CD14-positive monocyte (primary cell): ENCODE measurements around the gene MED9. TPM values are rescaled to one million over a fixed set of nuclear protein-coding genes. Genes with fewer than 3 reads are reported as not detected.

Experiments
- DNase-seq, 3 donors: peaks; one replicate each; pipeline ENCODE4 v3.0.0-alpha.2; 2011 to 2022
- H2AFZ ChIP-seq: 2 replicates; pipeline ENCODE4 v1.6.0; 2012; ENCODE audit warnings: mild to moderate bottlenecking, low read depth, low read length, inconsistent platforms; ENCODE audit not compliant: insufficient read depth, poor library complexity, severe bottlenecking
- H3K27ac ChIP-seq, 2 donors: 1 replicate in 1 of 2; 2 replicates in 1 of 2; pipeline ENCODE4 v1.5.1; 2012 to 2013; ENCODE audit warnings: low read length in 2 of 2, control low read depth in 1 of 2, inconsistent platforms in 1 of 2, low read depth in 1 of 2, mild to moderate bottlenecking in 1 of 2
- H3K27me3 ChIP-seq, 2 donors: one replicate each; pipeline versions ENCODE4 v1.6.0 to v1.6.1; 2011 to 2013; ENCODE audit warnings: low read length in 2 of 2; ENCODE audit not compliant: control insufficient read depth in 2 of 2, insufficient read depth in 2 of 2
- H3K36me3 ChIP-seq, 2 donors: replicated peaks in 1 of 2; 1 replicate in 1 of 2; 2 replicates in 1 of 2; pipeline versions ENCODE4 v1.5.1 to v1.6.1; 2012 to 2013; ENCODE audit warnings: low read length in 2 of 2, control low read depth in 1 of 2, inconsistent platforms in 1 of 2, mild to moderate bottlenecking in 1 of 2; ENCODE audit not compliant: insufficient read depth in 2 of 2, control insufficient read depth in 1 of 2
- H3K4me1 ChIP-seq, 2 donors: 1 replicate in 1 of 2; 2 replicates in 1 of 2; pipeline versions ENCODE4 v1.5.1 to v1.6.1; 2012 to 2013; ENCODE audit warnings: low read length in 2 of 2, control low read depth in 1 of 2, inconsistent platforms in 1 of 2, mild to moderate bottlenecking in 1 of 2, moderate library complexity in 1 of 2; ENCODE audit not compliant: insufficient read depth in 2 of 2, control insufficient read depth in 1 of 2
- H3K4me2 ChIP-seq: replicated peaks from 2 replicates; pipeline ENCODE3; 2012; ENCODE audit warnings: low read length, moderate library complexity, mild to moderate bottlenecking; ENCODE audit not compliant: poor library complexity, severe bottlenecking; ENCODE audit errors: extremely low read depth
- H3K4me3 ChIP-seq, 3 experiments: fragments of 200-600 bp in 1 of 3; sonication (generic) in 1 of 3; replicated peaks in 1 of 3; 1 replicate in 2 of 3; 2 replicates in 1 of 3; pipeline ENCODE4 v1.5.1; 2011 to 2013; ENCODE audit warnings: low read length in 3 of 3, mild to moderate bottlenecking in 3 of 3, control low read depth in 2 of 3, low read depth in 2 of 3, inconsistent platforms in 1 of 3, moderate library complexity in 1 of 3
- H3K79me2 ChIP-seq: 2 replicates; pipeline ENCODE4 v1.6.0; 2012; ENCODE audit warnings: mild to moderate bottlenecking, control low read depth, inconsistent platforms, low read length, moderate library complexity; ENCODE audit not compliant: insufficient read depth
- H3K9ac ChIP-seq: 2 replicates; pipeline ENCODE4 v1.6.0; 2017; ENCODE audit warnings: low read length, mild to moderate bottlenecking; ENCODE audit not compliant: insufficient read depth, poor library complexity, severe bottlenecking
- H3K9me3 ChIP-seq, 2 donors: replicated peaks in 1 of 2; 1 replicate in 1 of 2; 2 replicates in 1 of 2; pipeline versions ENCODE4 v1.5.1 to v1.6.1; 2012 to 2013; ENCODE audit warnings: low read length in 2 of 2, control low read depth in 1 of 2; ENCODE audit not compliant: control insufficient read depth in 1 of 2, insufficient read depth in 1 of 2
- H4K20me1 ChIP-seq: 2 replicates; pipeline ENCODE4 v1.6.0; 2012; ENCODE audit warnings: mild to moderate bottlenecking, low read length, control low read depth, moderate library complexity; ENCODE audit not compliant: insufficient read depth
- H3K27ac Mint-ChIP-seq, 7 donors: one replicate each; pipeline ENCODE4 v1.8.0; 2020; ENCODE audit warnings: mild to moderate bottlenecking in 7 of 7, mixed read lengths in 7 of 7, moderate library complexity in 6 of 7, inconsistent platforms in 2 of 7
- H3K27me3 Mint-ChIP-seq, 3 donors: one replicate each; pipeline ENCODE4 v1.8.0; 2021 to 2022; ENCODE audit warnings: low read depth in 3 of 3, mild to moderate bottlenecking in 3 of 3, mixed read lengths in 3 of 3, moderate library complexity in 3 of 3, inconsistent platforms in 1 of 3
- H3K36me3 Mint-ChIP-seq, 2 donors: one replicate each; pipeline ENCODE4 v1.8.0; 2020; ENCODE audit warnings: mixed read lengths in 2 of 2, inconsistent platforms in 1 of 2, mild to moderate bottlenecking in 1 of 2
- H3K4me1 Mint-ChIP-seq: one replicate; pipeline ENCODE4 v1.8.0; 2020; ENCODE audit warnings: mild to moderate bottlenecking, mixed read lengths
- H3K4me3 Mint-ChIP-seq, 2 donors: one replicate each; pipeline ENCODE4 v1.8.0; 2020; ENCODE audit warnings: mild to moderate bottlenecking in 2 of 2, mixed read lengths in 2 of 2, moderate library complexity in 1 of 2
- H3K9me3 Mint-ChIP-seq, 7 donors: one replicate each; pipeline ENCODE4 v1.8.0; 2020 to 2022; ENCODE audit warnings: mixed read lengths in 7 of 7, mild to moderate bottlenecking in 6 of 7, moderate library complexity in 6 of 7, inconsistent platforms in 2 of 7
- WGBS: methylation state at CpG from one replicate; pipeline ENCODE4 v1.1.5; 2013; ENCODE audit warnings: missing lambda C conversion rate; ENCODE audit not compliant: insufficient coverage; 5-methylcytosine and 5-hydroxymethylcytosine counted together
- intact Hi-C, 2 donors: fragments of 100-400 bp; cut with micrococcal nuclease; formaldehyde crosslinking; loops; one replicate each; pipeline versions ENCODE4 v1.15.0 to v1.15.1; 2023
- polyA plus RNA-seq, 3 donors: library from polyadenylated mRNA; depleted of rRNA in 1 of 3; unstranded in 2 of 3; stranded (reverse) in 1 of 3; fragments of 300-500 nt in 2 of 3; fragments of >200 nt in 1 of 3; fragmentation: Illumina TruSeq in 2 of 3; gene quantifications; 1 replicate in 2 of 3; 2 replicates in 1 of 3; pipeline ENCODE4 v1.2.3, GENCODE V29; 2012 to 2021
- TF ChIP-seq, protein P1 (sequence below): fragments of 200-600 bp; IDR thresholded peaks from one replicate; pipeline ENCODE4 v1.8.0; 2022; ENCODE audit warnings: antibody characterized with exemption, mild to moderate bottlenecking

The MED9 gene
- polyA plus RNA-seq, 3 donors = 5.6 to 6.9 (median 6.1) TPM

DNA sequence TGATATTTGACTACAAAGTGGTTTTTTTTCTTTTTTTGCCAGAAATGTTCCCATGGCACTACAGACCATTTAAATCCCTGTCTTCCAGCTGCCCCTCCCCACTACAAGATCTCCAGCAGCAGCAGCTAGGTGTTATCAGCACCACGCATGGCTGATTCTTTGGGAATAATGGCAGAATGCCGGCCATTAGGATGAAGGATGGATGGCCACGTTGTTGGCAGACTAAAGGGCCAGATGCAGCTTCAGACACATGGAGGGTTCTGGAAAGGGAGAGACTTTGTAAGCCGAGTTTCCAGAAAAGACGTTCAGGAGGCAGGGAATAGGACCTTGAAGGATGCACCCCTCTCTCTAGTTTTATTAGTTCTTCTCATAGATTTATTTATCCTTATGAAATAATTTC, 10.3 kb upstream of the MED9 start:
- 59% methylated on average over 3 of the region's 5 CpGs for WGBS
- H3K36me3 Mint-ChIP-seq = no peaks in the 10 kb centered on the region
- H3K27ac Mint-ChIP-seq = no peak overlapping the region

DNA sequence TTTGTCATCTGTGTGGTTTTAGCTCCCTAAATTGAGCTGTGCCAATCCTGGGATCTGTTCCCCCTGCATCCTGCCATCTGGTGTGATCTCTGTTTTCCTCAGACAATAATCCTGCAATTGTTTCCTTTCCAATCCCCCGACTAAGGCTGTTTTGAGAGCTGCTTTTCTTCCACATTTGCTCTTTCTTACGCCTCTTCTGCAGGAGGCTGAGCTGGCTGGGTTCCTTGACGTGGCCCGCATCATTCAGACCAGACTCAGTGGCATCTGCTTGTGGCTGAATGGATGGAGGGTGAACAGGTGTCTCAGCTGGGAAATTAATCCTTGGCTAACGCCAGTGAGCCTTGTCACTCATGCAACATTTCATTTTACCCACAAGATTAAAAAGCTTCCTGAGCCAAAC, 9.8 kb upstream of the MED9 start:
- intact Hi-C loops = no loop called here
- WGBS = no CpG with 5 or more reads among the region's 5 CpGs
- Histone ChIP-seq H3K4me2 (no peak overlapping the region), H3K27ac (no peak overlapping the region), H2AFZ (no peak overlapping the region), H3K79me2 (no peaks in the 10 kb centered on the region), H3K27me3 (no peaks in the 10 kb centered on the region), H3K4me3 (no peak overlapping the region), H4K20me1 (no peaks in the 10 kb centered on the region), H3K9ac (no peak overlapping the region), H3K36me3 (no peaks in the 10 kb centered on the region), H3K4me1 (no peaks in the 10 kb centered on the region), H3K9me3 (no peaks in the 10 kb centered on the region)
- TF ChIP-seq, protein P1, sequence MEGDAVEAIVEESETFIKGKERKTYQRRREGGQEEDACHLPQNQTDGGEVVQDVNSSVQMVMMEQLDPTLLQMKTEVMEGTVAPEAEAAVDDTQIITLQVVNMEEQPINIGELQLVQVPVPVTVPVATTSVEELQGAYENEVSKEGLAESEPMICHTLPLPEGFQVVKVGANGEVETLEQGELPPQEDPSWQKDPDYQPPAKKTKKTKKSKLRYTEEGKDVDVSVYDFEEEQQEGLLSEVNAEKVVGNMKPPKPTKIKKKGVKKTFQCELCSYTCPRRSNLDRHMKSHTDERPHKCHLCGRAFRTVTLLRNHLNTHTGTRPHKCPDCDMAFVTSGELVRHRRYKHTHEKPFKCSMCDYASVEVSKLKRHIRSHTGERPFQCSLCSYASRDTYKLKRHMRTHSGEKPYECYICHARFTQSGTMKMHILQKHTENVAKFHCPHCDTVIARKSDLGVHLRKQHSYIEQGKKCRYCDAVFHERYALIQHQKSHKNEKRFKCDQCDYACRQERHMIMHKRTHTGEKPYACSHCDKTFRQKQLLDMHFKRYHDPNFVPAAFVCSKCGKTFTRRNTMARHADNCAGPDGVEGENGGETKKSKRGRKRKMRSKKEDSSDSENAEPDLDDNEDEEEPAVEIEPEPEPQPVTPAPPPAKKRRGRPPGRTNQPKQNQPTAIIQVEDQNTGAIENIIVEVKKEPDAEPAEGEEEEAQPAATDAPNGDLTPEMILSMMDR = no peak
- H3K4me1 Mint-ChIP-seq = no peaks in the 10 kb centered on the region
- DNase-seq = no peak
- no peaks in the 10 kb centered on the region for H3K36me3 Mint-ChIP-seq
- no peak overlapping the region for H3K4me3 Mint-ChIP-seq
- peaks cover 0 to 2% (median 0%) of the 10 kb centered on the region in 7 donors for H3K9me3 Mint-ChIP-seq
- no peak overlapping the region for H3K27ac Mint-ChIP-seq
- peaks cover 4 to 10% (median 5%) of the 10 kb centered on the region in 3 donors for H3K27me3 Mint-ChIP-seq

More for the DNA sequence above, 10.3 kb upstream of the MED9 start:
- no peaks in the 10 kb centered on the region for H4K20me1 ChIP-seq
- no peak overlapping the region for H2AFZ ChIP-seq
- H3K4me3 ChIP-seq = no peak overlapping the region
- no peak overlapping the region for H3K27ac ChIP-seq
- peaks cover 0 to 2% (median 0%) of the 10 kb centered on the region in 7 donors for H3K9me3 Mint-ChIP-seq
- H3K4me1 Mint-ChIP-seq = no peaks in the 10 kb centered on the region
- TF ChIP-seq, protein P1 = no peak
- H3K9me3 ChIP-seq = no peaks in the 10 kb centered on the region
- H3K27me3 Mint-ChIP-seq = peaks cover 3 to 10% (median 5%) of the 10 kb centered on the region in 3 donors
- DNase-seq = no peak
- no peaks in the 10 kb centered on the region for H3K36me3 ChIP-seq
- no peak overlapping the region for H3K4me3 Mint-ChIP-seq
- no peak overlapping the region for H3K4me2 ChIP-seq
- H3K79me2 ChIP-seq = no peaks in the 10 kb centered on the region
- no peak overlapping the region for H3K9ac ChIP-seq
- H3K27me3 ChIP-seq = no peaks in the 10 kb centered on the region
- no peaks in the 10 kb centered on the region for H3K4me1 ChIP-seq
- intact Hi-C loops = no loop called here
